Trophoblast cell (in vitro differentiated cells and primary cell): ENCODE measurements around the gene IPO9.
A peak's percentile ranks its signal among the peaks of the same experiment; 100 is the strongest.

Experiments
- DNase-seq, 2 donors: peaks; one replicate each; pipeline ENCODE4 v3.0.0-alpha.2; 2016
- H2AFZ ChIP-seq: 2 replicates; pipeline ENCODE4 v1.6.1; 2013; ENCODE audit warnings: low read length, moderate library complexity, mild to moderate bottlenecking; ENCODE audit not compliant: insufficient read depth, poor library complexity
- H2AK5ac ChIP-seq: 2 replicates; pipeline ENCODE4 v1.6.1; 2013; ENCODE audit warnings: mild to moderate bottlenecking, low read length
- H2BK120ac ChIP-seq: 2 replicates; pipeline ENCODE4 v1.6.1; 2013; ENCODE audit warnings: low read length, mild to moderate bottlenecking, moderate library complexity; ENCODE audit not compliant: insufficient read depth, poor library complexity
- H2BK12ac ChIP-seq: 2 replicates; pipeline ENCODE4 v1.6.1; 2013; ENCODE audit warnings: mild to moderate bottlenecking, low read length, moderate library complexity
- H2BK5ac ChIP-seq: 2 replicates; pipeline ENCODE4 v1.6.1; 2013; ENCODE audit warnings: low read length, low read depth, moderate library complexity, mild to moderate bottlenecking; ENCODE audit not compliant: poor library complexity
- H3K14ac ChIP-seq: 2 replicates; pipeline ENCODE4 v1.6.1; 2013; ENCODE audit warnings: mild to moderate bottlenecking, low read length
- H3K18ac ChIP-seq: 2 replicates; pipeline ENCODE4 v1.6.1; 2013; ENCODE audit warnings: mild to moderate bottlenecking, low read length
- H3K23ac ChIP-seq: 2 replicates; pipeline ENCODE4 v1.6.1; 2013; ENCODE audit warnings: low read length
- H3K27ac ChIP-seq: 2 replicates; pipeline ENCODE4 v1.5.1; 2013; ENCODE audit warnings: low read depth, mild to moderate bottlenecking, inconsistent platforms, low read length, moderate library complexity
- H3K27me3 ChIP-seq: 2 replicates; pipeline ENCODE4 v1.6.1; 2013; ENCODE audit warnings: inconsistent platforms, mild to moderate bottlenecking, low read length, moderate library complexity; ENCODE audit not compliant: insufficient read depth
- H3K36me3 ChIP-seq, 2 experiments: 1 replicate in 1 of 2; 2 replicates in 1 of 2; pipeline ENCODE4 v1.6.1; 2013; ENCODE audit warnings: low read length in 2 of 2, mild to moderate bottlenecking in 2 of 2, moderate library complexity in 1 of 2; ENCODE audit not compliant: insufficient read depth in 2 of 2, control insufficient read depth in 1 of 2
- H3K4ac ChIP-seq: 2 replicates; pipeline ENCODE4 v1.6.1; 2013; ENCODE audit warnings: low read depth, mild to moderate bottlenecking, low read length, moderate library complexity
- H3K4me1 ChIP-seq, 2 experiments: 1 replicate in 1 of 2; 2 replicates in 1 of 2; pipeline ENCODE4 v1.6.1; 2013; ENCODE audit warnings: low read length in 2 of 2, mild to moderate bottlenecking in 2 of 2, moderate library complexity in 1 of 2; ENCODE audit not compliant: insufficient read depth in 2 of 2, control insufficient read depth in 1 of 2
- H3K4me2 ChIP-seq: 2 replicates; pipeline ENCODE4 v1.6.1; 2013; ENCODE audit warnings: inconsistent platforms, mild to moderate bottlenecking, low read length, moderate library complexity
- H3K4me3 ChIP-seq: 2 replicates; pipeline ENCODE4 v1.5.1; 2013; ENCODE audit warnings: mild to moderate bottlenecking, low read depth, low read length, inconsistent platforms
- H3K79me1 ChIP-seq: one replicate; pipeline ENCODE4 v1.6.1; 2013; ENCODE audit warnings: low read length
- H3K79me2 ChIP-seq: 2 replicates; pipeline ENCODE4 v1.6.1; 2013; ENCODE audit warnings: low read length, mild to moderate bottlenecking; ENCODE audit not compliant: control insufficient read depth, insufficient read depth, poor library complexity
- H3K9ac ChIP-seq: 2 replicates; pipeline ENCODE4 v1.6.1; 2013; ENCODE audit warnings: mild to moderate bottlenecking, low read length
- H3K9me3 ChIP-seq: 2 replicates; pipeline ENCODE4 v1.6.1; 2013; ENCODE audit warnings: low read depth, mild to moderate bottlenecking, control low read depth, inconsistent platforms, low read length; ENCODE audit not compliant: insufficient read depth
- H4K12ac ChIP-seq: 2 replicates; pipeline ENCODE4 v1.6.1; 2013; ENCODE audit warnings: low read depth, mild to moderate bottlenecking, low read length, moderate library complexity
- H4K8ac ChIP-seq: 2 replicates; pipeline ENCODE4 v1.6.1; 2013; ENCODE audit warnings: low read depth, mild to moderate bottlenecking, low read length, moderate library complexity
- H4K91ac ChIP-seq: one replicate; pipeline ENCODE4 v1.6.1; 2013; ENCODE audit warnings: low read depth, mild to moderate bottlenecking, low read length, moderate library complexity
- WGBS: extraction: QIAGEN DNeasy Blood & Tissue Kit; methylation state at CpG from one replicate; pipeline ENCODE4 v1.1.7; 2013; ENCODE audit warnings: missing lambda C conversion rate; ENCODE audit not compliant: insufficient read length, insufficient coverage; ENCODE audit errors: extremely low coverage; 5-methylcytosine and 5-hydroxymethylcytosine counted together

Gene IPO9

DNA sequence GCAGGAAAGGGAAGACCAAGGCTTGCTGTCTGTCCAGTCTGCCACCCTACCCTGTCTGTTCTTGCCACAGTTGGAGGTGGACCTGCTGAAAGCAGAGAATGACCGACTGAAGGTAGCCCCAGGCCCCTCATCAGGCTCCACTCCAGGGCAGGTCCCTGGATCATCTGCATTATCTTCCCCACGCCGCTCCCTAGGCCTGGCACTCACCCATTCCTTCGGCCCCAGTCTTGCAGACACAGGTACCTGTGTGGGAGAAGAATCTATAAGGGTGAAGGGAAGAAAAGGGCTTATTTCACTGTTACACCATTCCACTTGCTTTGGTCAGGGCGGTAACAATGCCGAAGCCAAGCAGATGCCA is 20.3 kb upstream of the IPO9 start:
- no peak overlapping the region for H3K23ac ChIP-seq
- no peak overlapping the region for H2BK12ac ChIP-seq
- no CpG with 5 or more reads among the region's 6 CpGs for WGBS

DNA sequence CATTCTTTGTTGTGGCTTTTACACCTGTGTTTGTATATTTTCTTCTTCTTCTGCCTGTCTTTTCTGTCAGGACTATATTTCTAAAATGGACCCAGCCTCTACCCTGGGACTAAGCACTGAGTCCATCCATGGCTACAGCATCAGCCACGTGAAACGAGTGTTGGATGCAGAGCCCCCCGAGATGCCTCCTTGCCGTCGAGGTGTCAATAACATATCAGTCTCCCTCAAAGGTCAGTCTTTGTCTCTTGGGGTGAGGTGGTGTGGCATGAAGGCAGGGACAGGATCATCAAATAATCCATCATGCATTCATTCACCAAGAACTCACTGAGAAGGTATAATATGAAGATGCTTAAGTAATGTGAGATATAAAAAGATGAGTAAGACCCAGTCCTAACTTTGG is 19.1 kb upstream of the IPO9 start:
- Histone ChIP-seq H3K18ac (no peak overlapping the region), H4K8ac (no peak overlapping the region), H3K79me1 (no peaks in the 10 kb centered on the region), H4K91ac (no peak overlapping the region), H4K12ac (no peak overlapping the region), H3K79me2 (no peaks in the 10 kb centered on the region), H3K4me3 (no peak overlapping the region), H2BK5ac (no peak overlapping the region), H3K9me3 (no peaks in the 10 kb centered on the region), H2AFZ (no peak overlapping the region), H3K4ac (no peak overlapping the region), H3K36me3 (peaks cover 55 to 86% of the 10 kb centered on the region in 2 experiments), H3K9ac (no peak overlapping the region), H2BK12ac (no peak overlapping the region), H2BK120ac (no peak overlapping the region), H3K4me2 (no peak overlapping the region), H3K27ac (no peak overlapping the region), H3K23ac (no peak overlapping the region), H2AK5ac (no peak overlapping the region), H3K14ac (no peak overlapping the region), H3K4me1 (no peaks in the 10 kb centered on the region), H3K27me3 (no peaks in the 10 kb centered on the region)
- no peak for DNase-seq
- no CpG with 5 or more reads among the region's 5 CpGs for WGBS

More for the DNA sequence above, 20.3 kb upstream of the IPO9 start:
- no peaks in the 10 kb centered on the region for H3K79me1 ChIP-seq
- no peak overlapping the region for H3K4me2 ChIP-seq
- H3K79me2 ChIP-seq = no peaks in the 10 kb centered on the region
- no peak overlapping the region for H2BK120ac ChIP-seq
- no peak overlapping the region for H2BK5ac ChIP-seq
- H3K4ac ChIP-seq = no peak overlapping the region
- no peak overlapping the region for H3K4me3 ChIP-seq
- H3K9me3 ChIP-seq = no peaks in the 10 kb centered on the region
- no peaks in the 10 kb centered on the region for H3K27me3 ChIP-seq
- no peak overlapping the region for H4K91ac ChIP-seq
- H3K18ac ChIP-seq = no peak overlapping the region
- peaks cover 51 to 86% of the 10 kb centered on the region in 2 experiments for H3K36me3 ChIP-seq
- no peak overlapping the region for H3K9ac ChIP-seq
- H3K4me1 ChIP-seq = no peaks in the 10 kb centered on the region
- no peak overlapping the region for H4K8ac ChIP-seq
- H2AFZ ChIP-seq = no peak overlapping the region
- no peak overlapping the region for H4K12ac ChIP-seq
- H2AK5ac ChIP-seq = no peak overlapping the region
- H3K27ac ChIP-seq = no peak overlapping the region
- no peak overlapping the region for H3K14ac ChIP-seq
- no peak for DNase-seq

GRCh38 chr1:201810466-201811216 is 18.3 kb upstream of the IPO9 start:
- Histone ChIP-seq H3K9ac (peak overlapping the region; percentile 31), H3K27me3 (no peaks in the 10 kb centered on the region), H2BK5ac (no peak overlapping the region), H3K36me3 (peaks cover 52 to 81% of the 10 kb centered on the region in 2 experiments), H3K9me3 (no peaks in the 10 kb centered on the region), H3K4me3 (peak overlapping the region; percentile 3), H4K12ac (no peak overlapping the region), H3K18ac (no peak overlapping the region), H3K4me2 (no peak overlapping the region), H3K79me1 (no peaks in the 10 kb centered on the region), H3K23ac (no peak overlapping the region), H4K91ac (no peak overlapping the region), H3K4ac (no peak overlapping the region), H2AK5ac (no peak overlapping the region), H4K8ac (no peak overlapping the region), H3K14ac (no peak overlapping the region), H2AFZ (no peak overlapping the region), H2BK12ac (no peak overlapping the region), H3K4me1 (no peaks in the 10 kb centered on the region), H3K79me2 (no peaks in the 10 kb centered on the region), H3K27ac (no peak overlapping the region), H2BK120ac (no peak overlapping the region)
- no CpG with 5 or more reads among the region's 19 CpGs for WGBS
- DNase-seq = no peak

DNA sequence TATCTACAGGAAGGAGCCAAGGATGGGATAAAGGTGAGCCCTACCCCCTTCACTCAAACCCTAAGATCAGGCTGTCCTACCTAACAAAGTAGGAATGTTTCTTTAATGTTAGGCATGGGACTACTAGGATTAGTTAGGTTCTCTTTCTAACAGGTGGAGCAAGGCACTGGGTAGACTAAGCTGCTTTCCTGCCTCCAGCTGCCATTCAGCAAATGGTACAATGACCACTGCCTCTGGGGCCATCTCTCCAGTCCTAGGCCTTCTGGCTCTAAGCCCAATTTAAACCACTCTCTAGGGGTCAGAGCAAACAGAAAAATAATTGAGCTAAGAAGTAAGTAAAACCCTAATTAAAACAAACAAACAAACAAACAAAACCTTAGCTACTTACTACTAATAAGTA is 15.7 kb upstream of the IPO9 start:
- Histone ChIP-seq H3K4me2 (no peak overlapping the region), H4K91ac (no peak overlapping the region), H3K4me3 (no peak overlapping the region), H2BK120ac (no peak overlapping the region), H3K23ac (no peak overlapping the region), H3K27ac (no peak overlapping the region), H2BK5ac (no peak overlapping the region), H3K27me3 (no peaks in the 10 kb centered on the region), H3K79me1 (no peaks in the 10 kb centered on the region), H3K9me3 (no peaks in the 10 kb centered on the region), H3K36me3 (peaks cover 49 to 76% of the 10 kb centered on the region in 2 experiments), H3K18ac (no peak overlapping the region), H2BK12ac (no peak overlapping the region), H2AK5ac (no peak overlapping the region), H3K79me2 (no peaks in the 10 kb centered on the region), H3K9ac (no peak overlapping the region), H4K8ac (no peak overlapping the region), H4K12ac (no peak overlapping the region), H3K4me1 (no peaks in the 10 kb centered on the region), H2AFZ (no peak overlapping the region), H3K4ac (no peak overlapping the region), H3K14ac (no peak overlapping the region)
- no peak for DNase-seq
